ENCODE measurements around the gene ETS1.

DNA sequence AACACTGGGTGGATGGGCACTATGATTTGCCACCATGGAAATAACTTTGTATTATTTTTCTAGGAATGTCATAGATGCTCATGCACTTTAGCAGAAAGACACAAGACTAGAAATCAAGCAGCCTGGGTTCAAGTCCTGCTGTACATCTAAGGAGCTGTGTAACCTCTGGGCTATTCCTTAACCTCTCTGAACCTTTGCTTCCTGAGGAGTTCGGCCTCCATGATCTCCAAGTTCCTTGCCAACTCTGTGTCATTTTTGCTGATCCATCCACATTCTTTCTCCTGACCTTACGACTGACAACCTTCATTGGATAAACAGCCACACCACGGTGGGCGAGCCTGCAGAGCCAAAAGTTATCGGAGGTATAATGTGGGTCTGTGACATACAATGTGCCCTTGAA, 24.1 kb downstream of the ETS1 start:
- TF ChIP-seq CTCF (IDR thresholded peaks at IDR 0.05) (no peak), POLR2A (IDR thresholded peaks at IDR 0.05) (no peak), EP300 (IDR thresholded peaks at IDR 0.05) (no peak)
